A549 treated with CpdA at 1 μM for 4 hours (cell line): Measurements from ENCODE around the gene FBXO40. TPM values are rescaled to one million over a fixed set of nuclear protein-coding genes. Genes with fewer than 3 reads are reported as not detected.

ENCODE experiments used
- total RNA-seq: library from RNA; stranded (reverse); fragments of 200-300 nt; extraction: Qiagen RNA extraction; gene quantifications from 5 replicates; pipeline ENCODE4 v1.2.3, GENCODE V29; 2022; ENCODE audit warnings: low read depth

FBXO40 gene
- not detected in 5 replicates for total RNA-seq

GRCh38 chr3:121592856-121593702 is at the start of gene FBXO40:
Gene FBXO40 (plus strand): TSS chr3:121593379. CDS start chr3:121620576, 27,197 bp downstream.

GRCh38 chr3:121545574-121546455 is 47.4 kb upstream of the FBXO40 start, which contains the start of gene POLQ:
Gene POLQ (minus strand): TSS chr3:121545988. CDS start chr3:121545877, 111 bp downstream.

GRCh38 chr3:121567649-121568048 is 25.5 kb upstream of the FBXO40 start, which contains the start of gene ARGFX:
Gene ARGFX (plus strand): TSS chr3:121567949. CDS start chr3:121570714, 2,765 bp downstream.

GRCh38 chr3:121660356-121661171 is 67.4 kb downstream of the FBXO40 start, which contains the start of gene HCLS1:
Gene HCLS1 (minus strand): TSS chr3:121660903. CDS start chr3:121658347, 2,556 bp downstream.

Other genes with a start within 250 kb of the FBXO40 start
- 6.4 to 7.5 TPM (median 6.6 TPM) in 5 replicates for gene POLQ, start 47.4 kb upstream of the FBXO40 start, total RNA-seq
- gene ARGFX, start 25.4 kb upstream of the FBXO40 start, total RNA-seq, result not detected in 5 replicates
- gene HCLS1, start 67.5 kb downstream of the FBXO40 start, total RNA-seq, result 0.07 to 0.45 TPM (median 0.13 TPM) in 5 replicates
- 15.4 to 20.6 TPM (median 17.3 TPM) in 5 replicates for gene GOLGB1, start 156.4 kb downstream of the FBXO40 start, total RNA-seq
- 9.7 to 15.0 TPM (median 11.1 TPM) in 5 replicates for gene IQCB1, start 241.7 kb downstream of the FBXO40 start, total RNA-seq
- gene EAF2, start 241.8 kb downstream of the FBXO40 start, total RNA-seq, result 2.1 to 3.1 TPM (median 2.4 TPM) in 5 replicates